DMS153 treated with DMSO at 0.1 percent for 48 hours (cell line): ENCODE data around the gene DDC.

ENCODE experiments used
- DNase-seq: peaks from one replicate; lab custom pipeline; 2025; ENCODE audit not compliant: unreplicated experiment; lab: John Stamatoyannopoulos, UW

DDC gene

DNA sequence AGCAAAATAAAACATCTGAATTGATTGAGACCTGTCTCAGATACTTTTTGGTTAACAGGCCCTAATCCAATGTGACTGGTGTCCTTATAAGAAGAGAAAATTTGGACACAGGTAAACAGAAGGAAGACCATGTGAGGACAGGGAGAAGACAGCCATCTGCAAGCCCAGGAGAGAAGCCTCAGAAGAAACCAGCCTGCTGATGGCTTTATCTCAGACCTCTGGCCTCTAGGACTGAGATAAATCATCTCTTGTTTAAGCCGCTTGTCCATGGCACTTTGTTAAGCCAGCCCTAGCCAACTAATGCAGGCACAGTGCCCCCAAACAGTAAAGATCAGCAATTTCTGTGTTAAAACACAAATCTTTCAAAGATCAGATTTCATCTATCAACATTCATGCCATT, 73.3 kb downstream of the DDC start:
- DNase-seq = no peak

DNA sequence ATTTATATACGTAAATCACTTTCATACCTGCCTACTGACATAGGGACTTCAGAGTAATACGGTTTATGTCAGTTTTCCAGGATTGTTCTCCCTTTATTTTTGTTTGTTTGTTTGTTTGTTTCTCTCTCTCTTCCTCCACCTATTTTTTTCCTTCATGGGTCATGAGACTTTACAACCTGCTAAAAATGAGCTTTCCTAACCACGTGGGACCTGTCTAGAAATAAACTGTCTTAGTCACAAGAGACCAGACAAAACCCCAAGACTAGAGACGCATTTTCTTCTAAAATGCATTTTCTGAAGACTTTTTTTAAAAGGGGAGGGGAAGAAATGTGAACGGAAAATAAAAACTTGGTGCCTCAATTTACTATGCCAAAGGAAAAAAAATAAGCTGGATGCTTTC, 74.0 kb downstream of the DDC start:
- no peak for DNase-seq

DNA sequence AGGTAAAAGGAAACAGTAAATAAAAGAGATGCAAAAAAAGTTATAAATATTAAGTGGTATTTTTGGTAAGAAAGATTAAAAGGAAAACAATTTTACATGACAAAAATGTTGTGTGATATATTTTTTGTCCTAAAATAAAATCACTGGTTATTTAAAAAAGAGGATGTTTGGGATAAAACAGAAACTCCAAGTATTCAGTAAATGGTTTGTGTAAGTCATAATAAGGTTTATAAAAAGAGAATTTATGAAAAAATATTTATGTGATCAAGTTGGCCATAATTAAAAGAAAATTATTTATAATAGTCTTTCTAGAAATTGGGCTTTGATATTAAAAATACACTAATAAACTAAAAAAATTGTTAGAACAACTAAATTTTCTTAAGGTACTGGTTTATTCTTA, 76.8 kb downstream of the DDC start:
- DNase-seq = no peak

DNA sequence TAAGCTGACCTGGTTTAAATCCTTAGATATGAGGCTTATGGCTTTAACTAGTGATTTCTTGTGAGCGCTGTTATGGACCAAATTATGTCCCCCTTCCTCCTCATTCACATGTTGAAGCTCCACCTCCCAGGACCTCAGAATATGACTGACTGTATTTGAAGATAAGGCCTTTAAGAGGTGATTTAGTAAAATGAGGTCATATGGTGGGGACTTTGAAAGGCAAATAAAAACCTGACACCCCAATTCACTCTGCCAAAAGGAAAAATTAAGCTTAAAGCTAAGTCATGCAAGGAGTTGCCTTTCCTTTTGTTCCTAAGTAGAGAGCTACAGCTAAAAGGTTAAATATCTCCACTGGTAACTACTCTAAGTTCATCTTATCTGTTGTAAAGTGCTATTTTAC, 78.7 kb downstream of the DDC start:
- no peak for DNase-seq

DNA sequence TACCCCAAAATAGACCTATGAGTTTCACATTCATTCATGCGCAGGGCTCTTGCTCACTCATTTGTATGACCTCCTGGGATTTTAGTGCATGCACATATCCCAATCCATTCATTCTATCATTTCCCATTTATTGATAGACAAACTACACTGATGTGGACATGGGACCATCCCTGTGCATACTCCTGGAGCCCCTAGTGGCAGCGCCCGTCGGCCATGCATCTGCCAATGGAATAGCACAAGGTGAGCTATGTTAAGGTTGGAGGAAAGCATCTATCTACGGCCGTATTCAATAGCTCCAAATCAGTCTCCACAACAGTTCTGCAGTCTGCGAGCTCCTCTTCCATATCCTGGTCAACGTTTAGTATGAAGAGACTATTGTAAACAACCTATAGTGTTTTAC, 83.3 kb downstream of the DDC start:
- DNase-seq = no peak

DNA sequence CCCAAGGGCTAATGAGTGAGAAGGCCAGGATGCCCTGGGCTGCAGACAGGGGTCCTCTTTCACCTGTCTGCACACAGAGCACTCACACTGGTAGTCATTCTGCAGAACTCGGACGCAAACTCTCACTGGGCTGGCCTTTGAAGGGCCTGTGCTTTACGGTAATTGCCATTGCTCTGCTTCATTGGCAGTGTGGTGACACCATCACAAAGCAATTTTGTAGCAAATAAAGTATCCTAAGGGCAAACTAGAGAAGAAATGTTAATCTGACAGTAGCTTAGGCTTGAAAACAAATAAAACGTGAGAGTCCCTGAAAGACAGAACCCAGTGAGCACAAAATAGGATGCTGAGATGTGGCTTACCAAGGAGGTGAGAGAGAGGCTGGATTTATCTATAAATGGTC, 84.4 kb downstream of the DDC start:
- no peak for DNase-seq

DNA sequence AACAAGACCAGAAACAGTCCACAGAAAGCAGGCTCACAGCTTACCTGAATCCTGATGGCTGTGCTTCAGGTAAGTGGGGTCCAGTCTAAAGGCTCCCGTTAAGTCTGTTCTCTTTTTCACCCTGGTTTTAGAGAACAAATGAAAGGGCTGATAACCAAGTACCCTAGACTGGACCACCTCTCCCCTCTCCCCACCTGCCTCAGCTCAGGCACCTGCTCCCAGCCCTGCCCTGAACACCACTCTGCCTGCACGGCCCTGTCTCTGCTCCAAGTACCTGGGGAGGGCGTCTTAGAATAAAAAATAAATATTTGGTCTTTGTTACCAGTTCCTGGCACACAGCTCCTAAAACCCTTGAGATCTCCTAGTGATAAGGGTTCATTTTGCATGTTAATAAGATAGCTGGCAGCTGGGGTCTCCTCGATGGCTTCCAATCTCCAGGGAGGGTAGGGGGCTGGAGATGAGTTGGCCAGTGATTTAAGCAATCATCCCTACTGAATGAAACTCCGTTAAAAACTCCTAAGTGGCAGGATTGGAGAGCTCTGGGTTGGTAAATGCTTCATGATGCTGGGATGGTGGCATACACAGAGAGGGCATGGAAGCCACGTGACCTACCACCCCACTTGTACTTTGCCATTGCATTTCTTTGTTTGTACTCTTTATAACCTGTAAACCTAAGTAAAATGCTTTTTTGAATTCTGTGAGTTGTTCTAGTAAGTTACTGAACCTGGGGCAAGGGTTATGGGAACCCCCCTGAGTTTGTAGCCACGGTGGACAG, 85.3 kb downstream of the DDC start:
- no peak for DNase-seq

DNA sequence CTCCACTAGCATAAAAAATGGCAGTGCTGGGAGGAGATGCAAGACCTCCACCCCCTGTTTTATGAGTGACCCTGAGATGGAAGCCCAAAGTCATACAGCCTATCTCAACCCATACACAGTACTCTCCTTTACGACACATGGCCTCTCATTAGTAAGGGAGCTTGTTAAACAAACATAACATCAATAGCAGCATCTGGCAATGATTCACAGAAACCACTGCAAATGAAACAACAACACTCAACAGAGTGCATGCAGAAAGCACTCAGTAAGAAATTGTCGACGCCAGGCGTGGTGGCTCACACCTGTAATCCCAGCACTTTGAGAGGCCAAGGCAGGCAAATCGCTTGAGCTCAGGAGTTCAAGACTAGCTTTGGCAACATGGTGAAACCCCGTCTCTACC, 87.6 kb downstream of the DDC start:
- DNase-seq = no peak

DNA sequence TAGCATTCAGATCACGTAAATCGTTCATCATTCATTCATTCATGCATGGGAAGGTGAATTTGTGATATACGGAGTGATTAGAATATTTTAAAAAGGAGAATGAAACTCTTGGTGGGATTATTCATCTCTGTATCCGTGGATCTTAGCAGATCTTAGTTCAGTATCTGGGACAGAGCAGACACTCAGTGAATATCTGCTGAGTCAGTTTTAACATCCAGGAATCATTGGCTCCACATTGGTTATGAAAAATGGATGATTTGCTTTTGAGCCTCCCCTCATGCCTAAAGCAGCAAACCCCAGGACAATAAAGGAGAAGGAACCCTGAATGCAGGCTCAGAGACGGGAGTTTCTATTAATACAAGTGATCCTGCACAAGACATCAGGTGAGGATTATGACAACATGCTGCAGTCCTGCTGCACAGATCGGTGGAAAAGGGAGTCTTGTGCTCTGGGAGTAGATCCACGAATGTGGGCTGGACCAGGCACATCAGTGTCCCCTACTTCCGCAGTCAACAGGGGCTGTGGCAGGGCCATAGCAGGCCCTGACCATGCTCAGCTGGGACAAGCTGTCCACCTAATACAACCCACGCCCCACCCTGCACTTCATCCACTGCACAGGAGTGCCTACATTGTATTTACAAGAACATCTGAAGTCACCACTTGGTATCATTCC, 88.1 kb downstream of the DDC start:
- no peak for DNase-seq

DNA sequence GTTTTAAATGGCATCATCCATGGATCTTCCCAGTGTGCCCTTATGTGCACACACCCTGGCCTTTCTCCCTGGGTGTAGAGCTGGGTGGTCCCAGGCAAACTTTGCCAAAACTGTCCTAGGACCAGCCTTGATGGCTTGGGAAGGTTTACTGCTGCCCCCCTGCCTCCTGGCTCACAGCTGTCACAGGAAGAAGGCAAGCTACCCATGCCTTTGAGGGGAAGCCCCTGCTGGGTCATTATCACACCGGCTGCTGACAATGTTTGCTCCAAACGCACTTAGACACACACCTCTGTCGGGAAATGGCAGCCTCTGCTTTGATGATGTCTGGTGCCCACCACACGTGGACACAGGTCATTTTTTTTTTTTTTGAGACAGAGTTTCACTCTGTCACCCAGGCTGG, 89.9 kb downstream of the DDC start:
- DNase-seq = no peak

DNA sequence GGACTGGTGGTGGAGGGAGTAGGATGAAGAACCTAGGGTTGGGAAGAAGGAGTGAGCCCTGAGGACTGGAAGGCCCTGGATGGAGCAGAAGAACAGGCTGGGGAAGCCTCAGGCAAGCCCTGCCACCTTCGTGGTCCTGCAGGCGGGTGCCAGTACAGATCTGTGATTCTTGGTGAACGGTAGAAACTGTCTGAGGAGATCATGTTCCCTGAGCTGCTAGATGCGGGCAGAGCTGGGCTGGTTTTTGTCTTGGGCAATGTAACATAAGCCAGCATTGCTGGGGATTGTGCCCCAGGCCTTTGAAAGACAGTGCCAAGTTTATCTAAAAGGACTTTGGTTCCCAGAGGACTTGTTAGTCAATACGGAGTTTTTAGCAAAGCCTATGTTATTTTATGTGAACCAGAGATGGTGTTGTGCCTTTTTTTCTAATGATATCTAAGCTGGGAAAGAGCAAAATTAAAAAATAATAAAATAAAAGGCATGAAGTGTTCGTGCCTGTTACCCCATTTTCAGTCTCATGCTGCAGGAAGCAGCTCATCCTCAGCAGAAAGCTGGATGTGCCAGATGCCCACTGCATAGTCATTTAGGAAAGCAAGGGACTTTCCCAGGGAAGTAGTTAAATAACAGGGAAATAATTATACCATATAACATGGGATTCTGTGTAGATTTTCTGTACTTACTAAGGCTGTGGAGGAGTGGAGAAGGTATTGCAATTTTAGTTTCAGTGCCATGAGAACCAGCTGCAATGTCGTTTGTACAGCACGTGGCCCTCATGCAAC, 90.6 kb downstream of the DDC start:
- DNase-seq = no peak

DNA sequence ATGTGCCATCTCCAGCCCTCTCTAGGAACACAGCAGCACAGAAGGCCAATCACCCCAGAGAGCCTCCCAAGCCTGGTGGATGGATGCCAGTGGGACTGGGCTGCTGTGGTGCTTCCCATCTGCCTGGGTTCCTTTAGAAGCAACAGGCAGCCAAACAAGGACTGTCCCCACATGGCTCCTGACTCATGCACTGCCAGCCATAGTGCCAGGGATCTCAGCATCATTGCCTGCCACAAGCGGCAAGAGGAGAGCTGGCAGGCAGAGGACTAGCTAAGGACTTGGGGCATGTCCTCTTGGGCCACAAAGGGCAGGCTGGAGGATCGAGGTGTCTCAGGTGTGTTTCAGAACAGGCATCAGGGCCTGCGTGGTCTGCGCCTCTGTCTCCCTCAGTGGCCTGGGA, 91.7 kb downstream of the DDC start:
- no peak for DNase-seq

DNA sequence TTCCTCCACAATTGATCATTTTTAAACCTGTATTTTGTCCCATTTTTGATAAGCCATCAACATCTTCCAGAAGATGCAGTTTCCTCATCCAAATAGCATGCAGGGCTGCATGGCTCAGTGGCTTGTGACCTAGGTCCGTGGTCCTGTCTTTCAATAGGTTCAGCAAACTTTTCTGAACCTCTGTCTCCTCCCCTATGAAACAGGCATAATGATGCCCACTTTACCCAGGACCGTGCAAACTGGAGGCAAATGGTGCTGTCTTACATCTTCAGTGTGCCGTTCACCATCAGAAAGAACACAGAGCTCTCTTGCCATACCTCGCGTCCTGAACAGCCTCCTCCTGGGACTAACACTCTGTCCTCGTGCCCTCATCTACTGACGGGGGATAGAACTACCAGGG, 92.8 kb downstream of the DDC start:
- DNase-seq = no peak

DNA sequence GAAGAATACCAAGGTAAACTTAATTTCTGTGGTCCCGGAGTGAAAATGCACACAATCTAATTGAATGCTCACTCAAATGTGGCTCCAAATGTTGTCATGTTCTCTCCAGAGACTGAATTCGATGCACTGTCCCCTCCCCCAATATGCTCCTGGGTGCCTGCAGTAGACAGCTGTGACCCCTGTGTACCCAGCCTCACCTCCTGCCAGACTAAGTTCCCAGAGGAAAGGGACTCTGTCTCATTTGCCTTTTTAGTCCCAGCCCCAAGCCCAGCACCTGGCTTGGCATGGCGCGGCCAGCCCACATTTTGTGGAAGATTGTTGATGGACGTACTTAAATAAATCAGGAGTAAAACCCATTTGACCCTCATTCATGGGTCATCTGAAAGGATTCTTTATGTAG, 93.2 kb downstream of the DDC start:
- no peak for DNase-seq

DNA sequence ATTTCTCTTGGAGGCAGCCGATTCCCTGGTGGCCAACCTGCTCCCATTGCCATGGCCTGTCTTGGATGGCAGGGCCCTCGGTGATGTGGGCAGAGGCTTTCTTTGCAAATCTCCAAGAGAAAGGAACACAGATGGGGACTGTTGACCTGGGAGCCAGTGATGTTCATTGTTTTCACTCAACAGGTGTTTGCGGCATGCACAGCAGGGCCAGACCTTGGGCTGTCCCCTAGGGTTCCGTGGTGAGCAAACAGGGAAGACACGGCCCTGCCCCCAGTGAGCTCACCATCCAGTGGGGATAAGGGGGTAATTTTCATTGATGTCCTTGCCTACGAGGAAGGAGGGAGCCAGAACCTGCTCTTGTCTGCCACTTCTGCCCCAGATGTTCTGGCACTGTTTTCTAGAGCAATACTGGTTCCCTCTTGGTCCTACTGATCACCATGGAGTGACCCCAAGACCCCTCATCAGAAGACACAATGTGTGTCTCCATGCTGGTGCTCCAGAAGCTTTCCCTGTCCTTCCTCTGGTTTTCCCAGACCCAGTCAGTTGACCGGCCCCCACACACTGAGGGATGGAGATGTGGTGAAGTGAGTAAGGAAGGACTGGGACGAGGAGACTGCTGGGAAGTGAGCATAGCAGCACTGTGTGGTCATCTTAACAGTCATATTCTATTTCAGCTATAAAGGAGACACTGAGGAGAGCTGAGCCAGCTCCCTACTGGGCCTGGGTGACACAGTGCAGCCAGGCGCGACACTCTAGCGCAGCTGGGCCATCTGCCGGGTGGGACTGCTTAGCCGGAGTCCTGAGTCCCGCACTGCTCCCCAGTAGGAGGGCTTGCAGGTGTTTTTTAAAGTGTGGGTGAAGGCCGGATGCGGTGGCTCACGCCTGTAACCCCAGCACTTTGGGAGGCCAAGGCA, 94.7 kb downstream of the DDC start:
- DNase-seq = no peak

DNA sequence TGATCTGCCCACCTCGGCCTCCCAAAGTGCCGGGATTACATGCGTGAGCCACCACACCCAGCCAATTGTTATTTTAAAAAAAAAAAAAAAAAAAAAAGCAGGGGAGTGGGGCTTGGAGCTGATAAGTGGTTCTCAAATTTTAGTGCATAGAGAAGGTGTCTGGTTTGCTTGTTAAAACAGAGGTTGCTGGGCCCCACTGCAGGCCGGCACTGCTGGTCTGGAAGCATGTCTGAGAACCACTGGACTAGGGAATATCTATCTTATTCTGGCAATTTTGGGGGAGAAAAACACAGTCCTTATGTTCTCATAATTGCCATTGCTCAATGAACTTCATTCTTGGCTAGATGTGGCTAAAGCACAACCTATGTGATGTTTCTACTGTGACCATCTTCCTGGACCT, 96.0 kb downstream of the DDC start:
- DNase-seq = no peak

DNA sequence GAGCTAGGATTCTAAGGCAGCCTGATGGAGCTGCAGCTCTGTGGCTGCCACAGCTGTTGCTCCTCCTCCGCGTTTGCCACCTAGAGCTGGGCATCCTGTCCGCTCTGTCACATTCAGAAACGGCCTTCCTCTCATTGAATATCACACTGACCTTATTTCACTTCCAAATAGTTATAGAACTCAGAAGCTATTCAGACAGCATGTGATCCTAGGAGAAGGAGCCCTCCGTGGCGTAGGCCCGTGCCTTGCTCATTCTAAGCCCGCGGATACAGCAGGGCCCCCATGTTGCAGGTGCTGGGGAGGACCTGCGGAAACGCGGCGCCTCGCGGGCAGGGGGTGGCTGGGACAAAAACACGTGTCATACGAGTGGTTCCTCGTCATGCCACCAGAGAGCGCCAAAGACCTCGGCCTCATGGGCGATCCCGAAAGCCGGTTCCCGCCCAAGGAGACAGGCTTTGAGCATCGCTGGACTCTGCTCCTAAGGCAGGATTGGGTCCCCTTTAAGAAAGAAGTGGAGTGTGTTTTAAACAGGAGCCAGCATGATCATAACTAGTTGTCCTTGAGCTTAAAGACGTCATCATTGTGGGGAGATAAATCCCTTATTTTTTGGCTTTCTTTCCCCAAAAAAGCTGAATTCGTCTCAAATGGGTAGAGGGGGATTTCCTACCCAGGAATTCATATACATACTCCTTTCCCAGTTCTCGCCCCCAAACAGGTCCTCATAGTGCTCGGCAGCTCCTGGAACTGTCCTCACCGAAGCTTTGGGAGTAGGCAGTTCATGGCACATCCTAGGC, 97.2 kb downstream of the DDC start:
- no peak for DNase-seq

DNA sequence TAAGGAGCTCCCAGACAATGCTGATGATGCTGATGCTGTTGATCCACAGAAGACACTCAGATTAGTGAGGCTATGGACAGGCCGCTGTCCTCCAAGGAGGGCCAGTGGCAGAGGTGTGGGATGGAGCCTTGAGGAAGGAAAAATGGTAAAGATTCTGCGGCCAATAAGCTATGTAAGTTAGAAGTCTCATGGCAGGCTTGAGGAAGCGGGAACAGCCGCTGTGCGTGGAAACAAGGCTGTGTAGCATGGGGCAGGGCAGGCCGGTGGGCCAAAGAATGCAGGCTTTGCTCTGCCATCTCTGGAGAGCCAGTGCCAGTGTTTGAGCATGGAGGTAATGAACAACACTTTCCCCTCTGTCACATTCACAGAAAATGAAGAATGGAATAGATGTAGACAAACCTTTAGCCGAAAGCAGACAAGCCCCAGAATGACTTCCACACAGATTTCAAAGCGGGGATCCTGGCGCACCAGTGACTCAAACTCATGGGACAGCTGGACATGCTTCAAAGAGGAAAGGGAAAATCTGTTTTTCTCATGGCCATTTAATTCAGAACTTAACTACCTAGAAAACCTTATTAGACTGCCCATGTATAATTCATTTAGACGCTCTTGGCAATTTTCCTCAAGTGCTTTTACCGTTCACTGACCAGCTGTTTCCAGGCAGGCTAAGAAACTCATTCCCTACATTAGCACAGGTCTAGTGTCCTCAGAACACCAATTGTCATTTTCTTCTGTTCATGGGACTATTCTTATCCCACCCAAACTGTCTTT, 98.2 kb downstream of the DDC start:
- no peak for DNase-seq

DNA sequence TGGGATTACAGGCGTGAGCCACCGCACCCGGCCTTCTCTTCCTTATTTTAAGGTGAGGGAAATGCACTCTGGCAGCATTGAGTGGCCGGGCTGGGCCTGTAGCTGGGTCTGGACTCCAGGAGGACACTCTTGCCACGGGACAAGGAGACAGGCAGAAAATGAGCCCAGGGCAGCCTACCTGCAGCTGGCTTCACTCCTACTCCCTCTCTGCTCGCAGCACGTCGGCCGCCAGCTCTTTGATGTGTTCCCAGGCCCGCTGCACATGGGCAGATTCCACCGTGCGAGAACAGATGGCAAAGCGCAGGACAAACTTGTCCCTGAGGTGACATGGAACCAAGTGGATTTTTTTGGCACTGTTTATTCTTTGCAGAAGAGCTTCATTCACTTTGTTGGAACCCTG, 102.2 kb downstream of the DDC start:
- no peak for DNase-seq

DNA sequence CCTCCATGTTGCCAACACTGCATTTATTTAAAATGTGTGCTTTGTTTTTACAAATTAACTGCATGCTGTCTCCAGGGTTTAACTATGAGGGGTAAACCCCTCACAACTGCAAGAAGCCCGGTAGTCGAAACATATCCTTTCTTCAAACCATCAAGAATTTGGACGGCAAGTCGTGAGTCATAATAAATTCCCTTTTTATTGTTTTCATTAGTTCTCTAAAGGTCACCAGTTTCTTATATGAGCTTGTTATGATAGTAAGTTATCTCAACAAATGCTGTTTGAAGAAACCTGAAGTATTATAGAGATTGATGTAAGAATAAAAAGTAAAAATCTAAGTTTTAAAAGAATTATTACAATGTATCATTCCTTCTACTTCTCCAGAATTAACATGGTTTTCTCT, 102.8 kb downstream of the DDC start:
- DNase-seq = no peak
